Natural killer cell (primary cell): ENCODE results near the gene STYXL1. TPM values are rescaled to one million over a fixed set of nuclear protein-coding genes. Genes with fewer than 3 reads are reported as not detected.
A peak's percentile ranks its signal among the peaks of the same experiment; 100 is the strongest.
"Not testable (repeated sequence)": the region's sequence is repeated elsewhere in the genome, so short reads cannot be mapped to it uniquely, and the experiment has no call there.

Experiments
- ATAC-seq, 3 donors: fragments of 150-1000 bp in 2 of 3; fragments of 200-7000 bp in 1 of 3; cut with Tn5 transposase; 1 replicate in 1 of 3; 2 replicates in 2 of 3; pipeline ENCODE4 v1.10.0; 2021; ENCODE audit warnings: mild to moderate bottlenecking in 2 of 3, moderate library complexity in 2 of 3
- DNase-seq, 2 donors: peaks; one replicate each; pipeline versions ENCODE4 v3.0.0 to v3.0.0-alpha.2; 2013 to 2021; ENCODE audit warnings: mixed read lengths in 1 of 2
- H3K27ac ChIP-seq: one replicate; pipeline ENCODE4 v1.5.1; 2013; ENCODE audit warnings: mild to moderate bottlenecking, low read length
- H3K27me3 ChIP-seq: one replicate; pipeline ENCODE4 v1.6.1; 2013; ENCODE audit warnings: low read length; ENCODE audit not compliant: control insufficient read depth, insufficient read depth
- H3K36me3 ChIP-seq: one replicate; pipeline ENCODE4 v1.6.1; 2013; ENCODE audit warnings: low read length; ENCODE audit not compliant: control insufficient read depth, insufficient read depth
- H3K4me1 ChIP-seq: one replicate; pipeline ENCODE4 v1.6.1; 2013; ENCODE audit warnings: low read length; ENCODE audit not compliant: control insufficient read depth, insufficient read depth
- H3K4me3 ChIP-seq: one replicate; pipeline ENCODE4 v1.5.1; 2013; ENCODE audit warnings: low read length
- H3K9me3 ChIP-seq: one replicate; pipeline ENCODE4 v1.6.1; 2013; ENCODE audit warnings: low read length; ENCODE audit not compliant: control insufficient read depth, insufficient read depth
- H3K27ac Mint-ChIP-seq, 2 donors: one replicate each; pipeline ENCODE4 v1.8.0; 2022; ENCODE audit warnings: mild to moderate bottlenecking in 2 of 2, mixed read lengths in 2 of 2, moderate library complexity in 1 of 2
- H3K27me3 Mint-ChIP-seq, 2 donors: one replicate each; pipeline ENCODE4 v1.8.0; 2022; ENCODE audit warnings: low read depth in 2 of 2, mixed read lengths in 2 of 2
- H3K36me3 Mint-ChIP-seq: one replicate; pipeline ENCODE4 v1.8.0; 2022; ENCODE audit warnings: mixed read lengths
- H3K4me1 Mint-ChIP-seq, 2 donors: one replicate each; pipeline ENCODE4 v1.8.0; 2022; ENCODE audit warnings: mixed read lengths in 2 of 2
- H3K4me3 Mint-ChIP-seq: one replicate; pipeline ENCODE4 v1.8.0; 2022; ENCODE audit warnings: mild to moderate bottlenecking, moderate library complexity, mixed read lengths
- H3K9me3 Mint-ChIP-seq, 2 donors: one replicate each; pipeline ENCODE4 v1.8.0; 2022; ENCODE audit warnings: mixed read lengths in 2 of 2
- CTCF ChIP-seq: fragments of 200-600 bp; IDR thresholded peaks from one replicate; pipeline ENCODE4 v1.8.0; 2022; ENCODE audit warnings: antibody characterized with exemption
- WGBS: methylation state at CpG from one replicate; pipeline ENCODE4 v1.1.7; 2013; ENCODE audit warnings: missing lambda C conversion rate; ENCODE audit not compliant: insufficient coverage; 5-methylcytosine and 5-hydroxymethylcytosine counted together
- intact Hi-C: fragments of 100-400 bp; cut with micrococcal nuclease; formaldehyde crosslinking; loops from one replicate; pipeline ENCODE4 v1.14.2; 2022
- total RNA-seq, 4 donors: library from RNA; stranded (reverse); fragments of 120-200 nt in 1 of 4; gene quantifications; one replicate each; pipeline versions ENCODE4 v1.2.3 to v1.2.4, GENCODE V29; 2013 to 2022

Gene STYXL1
- total RNA-seq, 3 donors from 2014 or later (not counting 1 experiment from before 2014, with no cell fraction given), result 15.1 to 33.2 (median 18.8) TPM

GRCh38 chr7:76008156-76008687, 39.6 kb downstream of the STYXL1 start:
- H3K27ac ChIP-seq, result peak overlapping the region; percentile 16
- peaks cover 22 to 24% of the 10 kb centered on the region in 2 donors for H3K4me1 Mint-ChIP-seq
- ATAC-seq, result peak; percentile 43 to 61 (median 55)
- peak overlapping the region; percentile 82 to 91 for H3K27ac Mint-ChIP-seq
- 51% methylated on average over 8 of the region's 8 CpGs for WGBS
- intact Hi-C loops, result no loop called here
- no peak overlapping the region for H3K4me3 ChIP-seq
- H3K36me3 ChIP-seq, result peaks cover 16% of the 10 kb centered on the region
- H3K9me3 ChIP-seq, result no peaks in the 10 kb centered on the region
- H3K36me3 Mint-ChIP-seq, result no peaks in the 10 kb centered on the region
- H3K27me3 Mint-ChIP-seq, result no peaks in the 10 kb centered on the region
- peak in 1 of 2 donors; percentile 59 for DNase-seq
- no peaks in the 10 kb centered on the region for H3K9me3 Mint-ChIP-seq
- TF ChIP-seq CTCF, result no peak
- H3K4me1 ChIP-seq, result peaks cover 28% of the 10 kb centered on the region
- H3K4me3 Mint-ChIP-seq, result peak overlapping the region; percentile 75
- no peaks in the 10 kb centered on the region for H3K27me3 ChIP-seq

GRCh38 chr7:76005004-76005403, 42.8 kb downstream of the STYXL1 start:
- ATAC-seq, H3K9me3 ChIP-seq, intact Hi-C loops, H3K9me3 Mint-ChIP-seq, DNase-seq, H3K27me3 Mint-ChIP-seq, H3K36me3 Mint-ChIP-seq, H3K27ac Mint-ChIP-seq, H3K4me3 ChIP-seq, H3K27me3 ChIP-seq, H3K27ac ChIP-seq, H3K4me3 Mint-ChIP-seq: not testable (repeated sequence)
- H3K36me3 ChIP-seq, result peaks cover 25% of the 10 kb centered on the region
- H3K4me1 Mint-ChIP-seq, result peaks cover 20% of the 10 kb centered on the region in 2 donors
- H3K4me1 ChIP-seq, result peaks cover 20% of the 10 kb centered on the region
- WGBS, result 70% methylated on average over 2 of the region's 4 CpGs

- Histone ChIP-seq H3K4me1 (peaks cover 3% of the 10 kb centered on the region), H3K4me3 (no peak overlapping the region), H3K9me3 (no peaks in the 10 kb centered on the region), H3K27ac (no peak overlapping the region), H3K27me3 (no peaks in the 10 kb centered on the region), H3K36me3 (peaks cover 25% of the 10 kb centered on the region)
- Mint-ChIP-seq H3K4me3 (no peak overlapping the region), H3K27me3 (no peaks in the 10 kb centered on the region), H3K27ac (no peak overlapping the region), H3K9me3 (no peaks in the 10 kb centered on the region), H3K4me1 (peaks cover 4% of the 10 kb centered on the region in 2 donors), H3K36me3 (no peaks in the 10 kb centered on the region)
- TF ChIP-seq CTCF, result no peak
- no peak for DNase-seq
- no peak for ATAC-seq
- WGBS, result over 99% methylated on average over 9 of the region's 10 CpGs
- intact Hi-C loops, result no loop called here
Measured at GRCh38 chr7:76003351-76003750, 44.4 kb downstream of the STYXL1 start.

- H3K4me1 ChIP-seq, result no peaks in the 10 kb centered on the region
- ATAC-seq, result no peak
- H3K9me3 ChIP-seq, result no peaks in the 10 kb centered on the region
- Mint-ChIP-seq H3K36me3 (no peaks in the 10 kb centered on the region), H3K9me3 (no peaks in the 10 kb centered on the region), H3K27me3 (no peaks in the 10 kb centered on the region), H3K27ac (no peak overlapping the region), H3K4me3 (no peak overlapping the region), H3K4me1 (no peaks in the 10 kb centered on the region)
- no peak for TF ChIP-seq CTCF
- no peaks in the 10 kb centered on the region for H3K27me3 ChIP-seq
- H3K27ac ChIP-seq, result no peak overlapping the region
- peaks cover 25% of the 10 kb centered on the region for H3K36me3 ChIP-seq
- 94% methylated on average over 2 of the region's 3 CpGs for WGBS
- DNase-seq, result no peak
- intact Hi-C loops, result no loop called here
- H3K4me3 ChIP-seq, result no peak overlapping the region
Measured at GRCh38 chr7:76002822-76003221, 45.0 kb downstream of the STYXL1 start.
